Upper lobe of right lung (tissue), 1 donor: ENCODE data around the gene PPP1R36. TPM values are rescaled to one million over a fixed set of nuclear protein-coding genes. Genes with fewer than 3 reads are reported as not detected.
"Not testable (repeated sequence)": the region's sequence is repeated elsewhere in the genome, so short reads cannot be mapped to it uniquely, and the experiment has no call there.

Experiments
- ATAC-seq: fragments of 200-7000 bp; cut with Tn5 transposase; one replicate; pipeline ENCODE4 v1.9.1; 2020; ENCODE audit warnings: mild to moderate bottlenecking, moderate library complexity
- DNase-seq: peaks from one replicate; pipeline ENCODE4 v3.0.0-alpha.2; 2020
- H3K27ac ChIP-seq: fragments of 200-600 bp; one replicate; pipeline ENCODE4 v1.8.0; 2022
- H3K27me3 ChIP-seq: fragments of 200-600 bp; one replicate; pipeline ENCODE4 v1.8.0; 2022; ENCODE audit warnings: mild to moderate bottlenecking
- H3K36me3 ChIP-seq: fragments of 200-600 bp; one replicate; pipeline ENCODE4 v1.8.0; 2022
- H3K4me1 ChIP-seq: fragments of 200-600 bp; one replicate; pipeline ENCODE4 v1.8.0; 2022
- H3K4me3 ChIP-seq: fragments of 200-600 bp; one replicate; pipeline ENCODE4 v1.8.0; 2022; ENCODE audit warnings: mild to moderate bottlenecking
- H3K9me3 ChIP-seq: fragments of 200-600 bp; one replicate; pipeline ENCODE4 v1.8.0; 2022
- intact Hi-C: fragments of 100-400 bp; cut with DNase I; formaldehyde crosslinking; loops from one replicate; pipeline ENCODE4 v1.11.0; 2022
- total RNA-seq: library from RNA; stranded (reverse); fragmentation: NEBNext Ultra II Directional; extraction: Animal tissue kit (Norgen Biotek cat#: 25700); gene quantifications from one replicate; pipeline ENCODE4 v1.2.1, GENCODE V29; 2021
- TF ChIP-seq, protein P1 (sequence below): fragments of 200-600 bp; IDR thresholded peaks from one replicate; pipeline ENCODE4 v1.8.0; 2022; ENCODE audit warnings: antibody characterized with exemption
- donor health status: DM: no; HTN: yes; CAD: no; lungs with severe emphysema.

Gene PPP1R36
- total RNA-seq, 1 donor from 2014 or later, result 0.46 TPM

DNA sequence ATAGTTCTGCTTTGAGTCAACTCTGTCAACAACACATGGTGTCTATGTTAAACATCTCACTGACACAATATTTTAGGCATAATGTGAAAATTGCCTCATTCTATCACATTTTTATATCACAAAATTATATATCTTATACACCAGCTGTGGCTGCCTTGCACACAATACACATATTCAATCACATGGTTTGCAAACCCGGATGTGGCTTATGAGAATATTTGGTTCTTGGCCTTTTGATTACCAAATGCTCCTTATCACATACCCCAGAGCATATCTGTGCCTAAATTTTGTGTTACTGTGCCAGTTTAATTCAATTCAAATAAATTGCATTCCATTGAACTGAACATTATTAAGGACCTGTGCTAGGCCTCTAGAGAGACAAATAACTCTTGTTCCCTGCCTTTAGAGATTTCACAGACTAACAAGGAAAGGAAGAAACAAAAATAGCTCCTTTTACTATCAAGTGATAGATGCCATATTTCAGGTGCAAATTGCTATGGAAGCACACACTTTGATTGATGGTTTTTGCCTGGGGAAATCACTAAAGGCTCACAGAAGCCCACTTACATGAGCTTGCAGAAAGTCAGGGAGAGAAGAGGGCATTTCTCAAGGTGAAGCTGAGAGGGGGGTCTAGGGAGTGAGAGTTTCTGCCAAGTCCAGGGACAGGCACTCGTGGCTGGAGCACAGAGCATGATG lies 63.4 kb downstream of the PPP1R36 start:
- intact Hi-C loops, result no loop called here
- no peak for DNase-seq
- Histone ChIP-seq H3K27me3 (no peaks in the 10 kb centered on the region), H3K27ac (no peak overlapping the region), H3K4me1 (peaks cover 13% of the 10 kb centered on the region), H3K4me3 (no peak overlapping the region), H3K36me3 (no peaks in the 10 kb centered on the region), H3K9me3 (no peaks in the 10 kb centered on the region)
- no peak for ATAC-seq
- TF ChIP-seq, protein P1, sequence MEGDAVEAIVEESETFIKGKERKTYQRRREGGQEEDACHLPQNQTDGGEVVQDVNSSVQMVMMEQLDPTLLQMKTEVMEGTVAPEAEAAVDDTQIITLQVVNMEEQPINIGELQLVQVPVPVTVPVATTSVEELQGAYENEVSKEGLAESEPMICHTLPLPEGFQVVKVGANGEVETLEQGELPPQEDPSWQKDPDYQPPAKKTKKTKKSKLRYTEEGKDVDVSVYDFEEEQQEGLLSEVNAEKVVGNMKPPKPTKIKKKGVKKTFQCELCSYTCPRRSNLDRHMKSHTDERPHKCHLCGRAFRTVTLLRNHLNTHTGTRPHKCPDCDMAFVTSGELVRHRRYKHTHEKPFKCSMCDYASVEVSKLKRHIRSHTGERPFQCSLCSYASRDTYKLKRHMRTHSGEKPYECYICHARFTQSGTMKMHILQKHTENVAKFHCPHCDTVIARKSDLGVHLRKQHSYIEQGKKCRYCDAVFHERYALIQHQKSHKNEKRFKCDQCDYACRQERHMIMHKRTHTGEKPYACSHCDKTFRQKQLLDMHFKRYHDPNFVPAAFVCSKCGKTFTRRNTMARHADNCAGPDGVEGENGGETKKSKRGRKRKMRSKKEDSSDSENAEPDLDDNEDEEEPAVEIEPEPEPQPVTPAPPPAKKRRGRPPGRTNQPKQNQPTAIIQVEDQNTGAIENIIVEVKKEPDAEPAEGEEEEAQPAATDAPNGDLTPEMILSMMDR, result no peak

DNA sequence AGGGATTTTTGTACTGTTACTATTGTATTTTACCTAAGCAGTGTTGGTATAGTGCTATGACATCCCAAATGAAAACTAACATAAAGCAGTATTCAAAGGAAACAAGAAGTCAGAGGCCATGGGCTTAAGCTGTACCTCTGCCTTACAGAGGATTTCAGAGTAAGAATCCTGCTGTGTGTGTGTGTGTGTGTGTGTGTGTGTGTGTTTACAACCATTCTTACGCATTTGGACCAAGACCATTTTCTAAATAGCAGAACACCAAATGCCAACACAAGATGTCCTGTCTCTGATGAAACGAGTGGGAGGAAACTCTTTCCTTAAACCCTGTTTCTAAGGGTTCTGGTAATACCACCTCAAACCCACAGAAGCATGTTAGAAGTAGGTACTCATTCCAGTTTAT lies 64.4 kb downstream of the PPP1R36 start:
- Histone ChIP-seq H3K36me3 (no peaks in the 10 kb centered on the region), H3K4me1 (peaks cover 13% of the 10 kb centered on the region), H3K27ac (no peak overlapping the region), H3K27me3 (no peaks in the 10 kb centered on the region), H3K4me3 (no peak overlapping the region), H3K9me3 (no peaks in the 10 kb centered on the region)
- DNase-seq (no peak), ATAC-seq (no peak)
- TF ChIP-seq, protein P1, result no peak
- intact Hi-C loops, result no loop called here

DNA sequence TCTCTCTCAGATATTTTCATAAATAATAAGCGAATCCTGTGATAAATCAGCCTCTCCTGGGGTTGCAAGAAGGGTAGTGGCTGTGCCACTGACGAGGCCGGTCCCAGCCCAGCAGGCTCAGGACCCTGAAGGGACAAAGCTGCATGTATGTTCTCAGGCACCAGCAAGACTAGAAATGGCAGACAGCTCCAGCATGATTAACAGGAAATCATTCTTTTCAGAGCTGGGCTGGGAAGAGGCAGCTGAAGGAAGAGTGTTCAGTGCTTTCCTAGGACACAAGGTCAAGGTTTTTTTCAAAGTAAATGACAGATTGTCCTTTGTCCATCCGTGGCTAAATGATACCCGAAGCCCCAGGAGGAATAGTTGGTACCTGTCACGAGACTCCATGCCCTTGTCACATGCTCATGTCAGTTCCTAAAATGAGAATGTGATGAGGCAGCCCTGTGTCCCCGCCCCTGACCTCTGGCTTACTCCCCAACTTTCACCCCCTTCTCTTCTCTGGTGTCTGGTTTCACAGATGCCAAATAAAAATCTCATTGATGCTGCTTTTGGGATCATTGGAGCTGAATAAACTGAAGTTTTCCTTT lies 65.1 kb downstream of the PPP1R36 start:
- TF ChIP-seq, protein P1, result no peak
- ATAC-seq, result no peak
- DNase-seq, result no peak
- Histone ChIP-seq H3K36me3 (no peaks in the 10 kb centered on the region), H3K9me3 (no peaks in the 10 kb centered on the region), H3K27me3 (no peaks in the 10 kb centered on the region), H3K4me1 (peaks cover 13% of the 10 kb centered on the region), H3K27ac (no peak overlapping the region), H3K4me3 (no peak overlapping the region)
- intact Hi-C loops, result no loop called here

DNA sequence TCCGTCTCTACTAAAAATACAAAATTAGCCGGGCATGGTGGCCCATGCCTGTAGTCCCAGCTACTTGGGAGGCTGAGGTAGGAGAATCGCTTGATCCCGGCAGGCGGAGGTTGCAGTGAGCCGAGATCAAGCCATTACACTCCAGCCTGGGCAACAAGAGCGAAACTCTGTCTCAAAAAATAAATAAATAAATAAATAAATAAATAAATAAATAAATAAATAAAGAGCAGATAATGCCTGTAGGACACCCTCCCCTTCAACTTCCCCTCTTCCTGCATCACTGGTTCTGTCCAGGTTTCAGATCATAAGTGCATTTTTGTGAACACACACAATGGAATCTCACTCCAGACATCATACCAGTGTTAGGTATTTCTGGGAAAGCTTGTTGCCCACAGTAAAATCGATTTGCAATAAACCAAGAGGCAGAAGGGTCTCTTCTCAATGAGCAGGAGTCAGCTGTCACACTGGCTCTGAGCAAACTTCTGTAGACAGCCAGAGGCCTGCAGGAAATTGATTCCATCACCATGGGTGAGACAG lies 68.2 kb downstream of the PPP1R36 start:
- H3K9me3 ChIP-seq, H3K36me3 ChIP-seq, ATAC-seq, H3K27me3 ChIP-seq, DNase-seq, H3K4me3 ChIP-seq, H3K4me1 ChIP-seq, intact Hi-C loops, H3K27ac ChIP-seq: not testable (repeated sequence)

DNA sequence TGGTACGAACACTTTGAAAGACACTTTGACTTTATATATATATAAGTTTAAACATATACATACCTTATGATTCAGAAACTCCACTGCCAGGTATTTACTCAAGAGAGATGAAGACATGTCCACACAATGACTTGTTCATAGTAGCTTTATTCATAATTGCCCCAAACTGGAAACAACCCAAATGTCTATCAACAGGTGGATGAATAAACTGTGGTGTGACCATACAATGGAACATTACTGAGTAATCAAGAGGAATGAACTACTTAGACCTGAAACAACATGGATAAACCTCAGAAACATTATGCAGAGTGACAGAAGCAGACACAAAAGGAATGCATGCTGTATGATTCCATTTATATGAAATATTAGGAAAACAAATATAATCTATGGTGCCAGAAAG lies 71.1 kb downstream of the PPP1R36 start:
- Histone ChIP-seq H3K36me3 (no peaks in the 10 kb centered on the region), H3K27me3 (no peaks in the 10 kb centered on the region), H3K9me3 (no peaks in the 10 kb centered on the region), H3K4me3 (no peak overlapping the region), H3K4me1 (no peaks in the 10 kb centered on the region), H3K27ac (no peak overlapping the region)
- ATAC-seq, result no peak
- DNase-seq, result no peak
- TF ChIP-seq, protein P1, result no peak
- intact Hi-C loops, result no loop called here

DNA sequence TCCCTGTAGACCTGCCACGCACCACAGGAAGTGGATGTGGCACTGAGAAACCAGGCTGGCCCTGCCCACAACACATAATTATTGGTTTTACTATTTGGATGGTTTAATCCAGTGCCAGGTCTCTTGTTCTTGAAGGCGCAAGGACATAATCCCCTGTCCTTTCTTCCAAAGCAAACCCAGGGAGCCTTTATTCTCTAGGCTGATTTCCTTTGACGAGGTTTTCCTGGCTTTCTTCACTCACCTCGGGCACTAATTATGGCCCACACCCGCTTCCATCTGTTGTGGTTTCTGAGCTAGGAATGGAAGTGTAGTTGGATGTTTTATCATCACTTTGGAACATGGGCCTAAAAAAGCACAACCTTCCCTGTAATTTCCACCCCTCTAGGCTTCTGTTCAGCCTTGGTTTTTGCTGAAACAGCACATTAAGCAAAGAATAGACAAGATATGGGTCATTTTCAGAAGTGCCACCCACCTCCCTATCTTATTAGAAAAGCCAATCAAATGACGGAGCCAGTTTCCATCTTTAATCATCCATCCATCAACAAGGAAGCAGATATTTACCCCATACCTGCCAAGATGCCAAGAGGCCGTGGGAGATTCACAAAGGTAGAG lies 73.9 kb downstream of the PPP1R36 start:
- ATAC-seq, result no peak
- TF ChIP-seq, protein P1, result no peak
- no peak overlapping the region for H3K4me3 ChIP-seq
- H3K27me3 ChIP-seq, result no peaks in the 10 kb centered on the region
- no peaks in the 10 kb centered on the region for H3K9me3 ChIP-seq
- no peaks in the 10 kb centered on the region for H3K36me3 ChIP-seq
- intact Hi-C loops, result no loop called here
- no peaks in the 10 kb centered on the region for H3K4me1 ChIP-seq
- no peak for DNase-seq
- H3K27ac ChIP-seq, result no peak overlapping the region
